Neural progenitor cell (in vitro differentiated cells): ENCODE data around the gene PEBP1.

ENCODE experiments used
- EZH2 ChIP-seq: fragments of 200-600 bp; sonication (generic); IDR thresholded peaks from 2 replicates; pipeline ENCODE4 v1.6.1; 2017; ENCODE audit warnings: antibody characterized with exemption, mild to moderate bottlenecking, moderate library complexity
- EZH2phosphoT487 ChIP-seq: fragments of 200-600 bp; sonication (generic); IDR thresholded peaks from 2 replicates; pipeline ENCODE4 v1.6.1; 2017; ENCODE audit warnings: antibody characterized with exemption
- TF ChIP-seq, protein P1 (sequence below): fragments of 200-600 bp; sonication (generic); IDR thresholded peaks from 2 replicates; pipeline ENCODE4 v1.5.1; 2017; ENCODE audit warnings: antibody characterized with exemption, mild to moderate bottlenecking

DNA sequence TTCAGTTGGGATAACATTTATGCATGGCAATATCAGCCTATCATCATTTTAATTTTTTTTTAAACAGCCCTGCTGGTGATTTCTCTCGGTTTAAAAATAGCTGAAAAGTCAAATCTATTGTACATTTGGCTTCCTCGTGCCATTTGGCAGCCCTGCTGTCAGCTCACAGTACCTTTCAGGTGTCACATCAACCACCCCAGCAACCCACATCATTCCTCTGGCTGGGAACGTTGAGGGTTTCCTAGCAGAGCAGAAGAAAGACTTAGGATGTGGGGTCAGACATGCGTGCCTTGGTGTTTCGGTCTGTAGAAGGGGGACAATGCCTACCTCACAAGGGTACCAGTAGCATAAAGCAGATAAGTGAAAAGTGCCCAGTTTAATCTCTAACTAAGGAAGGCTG lies 15.8 kb downstream of the PEBP1 start:
- no peak for TF ChIP-seq EZH2
- TF ChIP-seq, protein P1, sequence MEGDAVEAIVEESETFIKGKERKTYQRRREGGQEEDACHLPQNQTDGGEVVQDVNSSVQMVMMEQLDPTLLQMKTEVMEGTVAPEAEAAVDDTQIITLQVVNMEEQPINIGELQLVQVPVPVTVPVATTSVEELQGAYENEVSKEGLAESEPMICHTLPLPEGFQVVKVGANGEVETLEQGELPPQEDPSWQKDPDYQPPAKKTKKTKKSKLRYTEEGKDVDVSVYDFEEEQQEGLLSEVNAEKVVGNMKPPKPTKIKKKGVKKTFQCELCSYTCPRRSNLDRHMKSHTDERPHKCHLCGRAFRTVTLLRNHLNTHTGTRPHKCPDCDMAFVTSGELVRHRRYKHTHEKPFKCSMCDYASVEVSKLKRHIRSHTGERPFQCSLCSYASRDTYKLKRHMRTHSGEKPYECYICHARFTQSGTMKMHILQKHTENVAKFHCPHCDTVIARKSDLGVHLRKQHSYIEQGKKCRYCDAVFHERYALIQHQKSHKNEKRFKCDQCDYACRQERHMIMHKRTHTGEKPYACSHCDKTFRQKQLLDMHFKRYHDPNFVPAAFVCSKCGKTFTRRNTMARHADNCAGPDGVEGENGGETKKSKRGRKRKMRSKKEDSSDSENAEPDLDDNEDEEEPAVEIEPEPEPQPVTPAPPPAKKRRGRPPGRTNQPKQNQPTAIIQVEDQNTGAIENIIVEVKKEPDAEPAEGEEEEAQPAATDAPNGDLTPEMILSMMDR, result no peak
- no peak for TF ChIP-seq EZH2phosphoT487
